GM18502 (cell line): ENCODE measurements around the gene SULT1C3.
A peak's percentile ranks its signal among the peaks of the same experiment; 100 is the strongest.

Source experiments
- ATAC-seq: cut with Tn5 transposase; IDR thresholded peaks from one replicate; pipeline ENCODE4 v1.9.1; 2021; ENCODE audit warnings: mild to moderate bottlenecking; ENCODE audit not compliant: unreplicated experiment, poor library complexity

Gene SULT1C3

DNA sequence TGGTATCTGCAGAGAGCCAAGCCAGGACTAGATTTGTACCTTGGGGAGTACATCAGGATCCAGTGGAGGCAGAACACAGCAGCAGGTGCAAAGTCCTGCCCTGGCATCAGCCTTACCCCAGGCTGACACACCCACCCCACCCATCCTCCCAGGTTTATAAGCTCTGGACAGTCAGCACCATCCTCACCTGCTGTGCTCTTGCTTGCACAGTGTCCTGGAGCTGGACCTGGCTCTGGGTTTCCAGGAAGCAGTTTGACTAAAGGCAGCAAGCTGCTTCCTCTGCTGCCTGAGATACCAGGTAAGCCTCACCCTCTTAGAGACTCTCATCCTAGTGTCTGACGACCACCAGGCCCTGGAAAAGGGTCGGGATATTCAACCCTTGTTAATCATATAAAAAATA lies at the start of gene SULT1C3:
Gene SULT1C3, plus strand, starts transcription at position 183 of the 400 bp plus-strand sequence. CDS start 7,227 bp downstream, outside the sequence.
- ATAC-seq = no peak

DNA sequence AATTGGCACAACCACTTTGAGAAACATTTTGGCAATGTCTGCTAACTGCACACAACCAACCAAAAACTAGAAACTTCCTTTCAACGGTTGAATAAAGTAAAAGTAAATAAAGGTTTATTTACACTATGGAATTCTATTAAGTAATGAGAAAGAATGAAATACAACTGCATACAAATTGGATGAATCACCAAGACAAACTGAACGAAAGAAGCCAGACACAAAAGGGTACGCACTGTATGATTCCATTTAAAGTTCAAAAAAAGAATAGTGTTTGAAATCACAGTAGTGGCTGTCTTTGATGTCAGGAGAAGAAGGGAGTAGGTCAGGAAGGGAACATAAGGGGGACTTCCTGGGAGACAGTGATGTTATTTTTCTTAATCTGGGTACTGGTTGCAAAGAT lies 46.5 kb upstream of the SULT1C3 start:
- no peak for ATAC-seq

DNA sequence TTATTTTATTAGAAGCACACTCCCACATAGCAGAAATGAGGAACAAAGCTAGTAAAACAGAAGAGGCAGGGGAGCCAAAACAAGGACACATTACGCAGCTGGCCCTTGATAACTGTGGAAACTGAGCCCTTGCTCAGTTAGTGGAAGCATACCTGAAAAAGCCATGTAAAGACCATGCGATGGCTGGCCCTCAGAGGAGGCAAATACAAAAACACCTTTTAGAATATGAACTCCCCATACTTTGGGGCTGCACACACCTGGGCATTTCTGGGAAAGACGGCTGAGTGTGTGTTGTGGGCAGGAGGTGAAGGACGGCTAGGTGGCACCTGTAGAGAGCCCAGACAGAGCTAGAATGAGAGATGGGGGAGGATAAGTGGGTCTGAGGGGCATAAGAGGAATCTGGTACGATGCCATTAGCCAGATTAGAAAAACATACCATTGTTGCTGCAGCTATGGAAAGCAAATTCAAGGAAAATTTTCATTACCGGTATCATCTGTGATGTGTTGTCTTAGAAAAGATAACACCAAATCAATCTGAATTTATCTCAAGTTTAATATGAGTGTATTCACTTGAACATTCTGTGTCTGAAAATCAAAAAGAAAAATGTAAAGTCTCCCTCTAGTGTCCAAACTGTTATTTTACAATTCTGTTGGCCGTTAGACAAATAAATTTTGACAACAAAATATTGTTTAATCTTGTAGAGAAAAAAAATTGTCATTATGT lies 45.2 kb upstream of the SULT1C3 start:
- ATAC-seq = no peak

DNA sequence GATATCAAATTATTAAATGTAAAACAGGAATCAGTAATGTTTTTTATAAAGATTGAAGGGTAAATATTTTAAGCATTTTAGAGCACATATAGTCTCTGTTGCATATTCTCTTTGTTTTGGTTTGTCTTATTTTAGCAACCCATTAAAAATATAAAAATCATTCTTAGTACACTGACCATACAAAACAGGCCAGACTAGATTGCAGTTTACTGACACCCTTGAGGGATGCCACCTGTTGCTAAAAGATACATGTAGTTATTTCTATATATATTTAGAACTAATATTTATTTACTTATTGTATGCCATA lies 44.7 kb upstream of the SULT1C3 start:
- no peak for ATAC-seq

DNA sequence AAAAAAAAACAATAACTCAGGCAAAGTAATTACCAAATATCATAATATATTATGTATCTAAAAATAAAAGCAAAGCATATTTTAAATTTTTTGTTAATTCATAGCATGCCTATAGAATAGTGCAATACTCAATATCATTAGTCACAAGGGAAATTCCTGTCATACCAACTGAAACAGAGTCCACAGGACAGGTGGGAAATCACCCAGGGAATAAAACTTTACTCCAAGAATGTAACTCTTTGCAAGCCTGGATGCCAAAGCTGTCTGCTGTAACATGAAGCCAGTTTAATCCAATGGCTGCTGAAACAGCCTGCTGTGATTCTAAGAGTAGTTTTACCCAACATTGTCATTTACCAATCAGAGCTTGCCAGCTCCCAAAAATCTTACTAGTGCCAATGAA lies 40.0 kb upstream of the SULT1C3 start:
- no peak for ATAC-seq

DNA sequence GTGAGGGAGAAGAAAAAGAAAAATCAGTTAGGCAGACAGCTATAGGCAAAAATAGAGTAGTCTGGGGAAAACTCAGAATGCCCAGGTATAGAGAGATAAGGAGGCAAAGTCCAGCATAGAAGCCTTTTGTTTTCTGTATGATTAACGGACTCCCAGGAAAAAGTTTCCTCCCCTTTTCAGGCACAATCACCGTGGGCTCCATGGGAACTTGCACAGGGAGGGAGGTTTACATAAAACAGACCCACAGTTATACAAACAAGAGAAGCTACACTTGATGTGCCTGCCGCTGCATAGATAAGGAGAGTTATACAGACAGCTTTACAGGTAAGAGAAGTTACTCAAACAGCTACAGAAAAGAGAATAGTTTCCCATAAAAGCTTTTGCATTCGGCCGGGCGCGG lies 39.2 kb upstream of the SULT1C3 start:
- ATAC-seq = no peak

DNA sequence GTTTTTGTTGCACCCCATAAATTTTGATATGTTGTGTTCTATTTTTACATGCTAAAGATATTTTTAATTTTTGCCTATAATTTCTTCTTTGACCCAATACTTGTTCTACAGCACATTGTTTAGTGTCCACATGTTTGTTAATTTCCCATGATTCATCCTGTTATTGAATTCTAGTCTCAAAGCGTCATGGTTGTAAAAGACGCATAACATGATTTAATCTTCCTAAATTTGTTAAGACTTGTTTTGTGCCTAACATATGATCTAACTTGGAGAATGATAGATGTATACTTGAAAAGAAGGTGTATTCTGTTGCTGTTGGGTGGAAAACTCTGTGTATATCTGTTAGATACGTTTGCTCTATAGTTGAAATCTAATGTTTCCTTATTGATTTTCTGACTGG lies 27.1 kb upstream of the SULT1C3 start:
- ATAC-seq = no peak

DNA sequence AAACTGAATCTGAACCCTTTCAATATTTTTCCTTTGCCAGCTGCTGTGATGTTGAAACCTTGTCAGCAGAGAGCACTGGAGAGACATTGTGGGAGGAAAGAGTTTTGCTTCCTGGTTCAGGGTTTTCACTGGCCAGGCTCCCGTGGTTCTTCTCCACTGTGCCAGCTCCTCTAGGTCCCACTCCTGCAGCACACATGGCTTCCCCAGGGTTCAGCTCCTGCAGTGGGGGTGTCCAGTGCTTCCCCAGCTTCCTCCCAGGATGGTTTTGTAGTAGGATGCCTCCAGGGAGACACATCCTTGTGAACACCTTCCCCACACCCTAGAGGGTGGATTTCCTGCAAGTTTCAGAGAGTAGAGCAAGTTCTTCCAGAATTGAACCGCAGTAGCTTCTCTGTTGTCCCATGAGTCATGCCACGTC lies 24.0 kb upstream of the SULT1C3 start:
- peak; percentile 47 for ATAC-seq

DNA sequence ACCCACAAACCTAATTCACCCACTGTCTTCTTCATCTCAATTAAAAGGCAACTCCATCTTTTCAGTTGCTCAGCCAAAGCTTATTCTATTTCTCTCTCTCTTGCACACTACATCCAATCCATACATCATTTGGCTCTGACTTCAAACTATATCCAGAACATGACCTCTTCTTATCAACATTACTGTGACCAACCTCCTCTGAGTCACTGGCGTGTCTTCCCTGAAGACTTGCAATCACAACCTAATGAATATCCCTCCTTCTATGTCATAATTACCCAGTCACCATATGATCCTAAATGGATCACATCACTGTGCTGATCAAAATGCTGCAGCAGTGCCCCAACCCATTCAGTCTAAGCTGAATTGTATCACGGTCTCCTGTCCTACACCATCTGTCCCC lies 22.6 kb upstream of the SULT1C3 start:
- ATAC-seq = no peak

DNA sequence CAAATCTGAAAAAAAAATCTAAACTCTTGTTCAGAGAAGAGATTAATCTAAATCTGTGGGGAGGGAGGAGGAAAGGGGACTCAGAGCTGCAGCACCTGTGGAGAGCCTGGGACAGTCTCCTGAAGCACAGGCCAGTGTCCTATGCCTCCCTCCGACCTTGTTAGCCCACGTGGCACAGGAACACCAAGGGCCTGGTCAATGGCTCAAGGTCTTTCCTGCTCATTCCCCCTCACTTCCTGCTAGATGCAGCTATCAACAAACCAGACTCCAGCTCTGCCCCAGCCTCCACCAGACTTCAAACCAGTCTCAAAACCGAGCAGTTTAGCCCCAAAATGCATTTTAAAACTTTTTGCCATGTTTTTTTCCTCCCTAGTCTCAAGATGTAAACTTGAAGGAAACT lies 20.1 kb upstream of the SULT1C3 start:
- no peak for ATAC-seq

DNA sequence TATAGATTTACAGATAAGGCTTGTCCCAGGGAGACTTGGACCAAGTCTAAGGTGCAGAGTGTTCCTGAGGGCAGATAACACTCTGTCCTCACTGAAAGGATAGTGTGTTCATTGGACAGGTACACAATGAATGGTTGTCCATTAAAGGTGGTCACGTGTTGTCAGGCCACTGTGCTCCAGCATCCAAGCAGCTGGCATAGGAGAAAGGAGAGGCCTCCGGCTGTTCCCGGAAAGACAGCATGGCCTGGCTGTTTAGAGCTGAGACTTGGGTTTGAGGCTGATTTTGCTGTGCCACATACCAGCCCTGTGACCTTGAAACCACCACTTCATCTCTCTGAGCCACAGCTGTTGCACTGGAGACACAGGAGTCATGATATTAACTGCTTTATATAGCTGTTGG lies 19.6 kb upstream of the SULT1C3 start:
- no peak for ATAC-seq

DNA sequence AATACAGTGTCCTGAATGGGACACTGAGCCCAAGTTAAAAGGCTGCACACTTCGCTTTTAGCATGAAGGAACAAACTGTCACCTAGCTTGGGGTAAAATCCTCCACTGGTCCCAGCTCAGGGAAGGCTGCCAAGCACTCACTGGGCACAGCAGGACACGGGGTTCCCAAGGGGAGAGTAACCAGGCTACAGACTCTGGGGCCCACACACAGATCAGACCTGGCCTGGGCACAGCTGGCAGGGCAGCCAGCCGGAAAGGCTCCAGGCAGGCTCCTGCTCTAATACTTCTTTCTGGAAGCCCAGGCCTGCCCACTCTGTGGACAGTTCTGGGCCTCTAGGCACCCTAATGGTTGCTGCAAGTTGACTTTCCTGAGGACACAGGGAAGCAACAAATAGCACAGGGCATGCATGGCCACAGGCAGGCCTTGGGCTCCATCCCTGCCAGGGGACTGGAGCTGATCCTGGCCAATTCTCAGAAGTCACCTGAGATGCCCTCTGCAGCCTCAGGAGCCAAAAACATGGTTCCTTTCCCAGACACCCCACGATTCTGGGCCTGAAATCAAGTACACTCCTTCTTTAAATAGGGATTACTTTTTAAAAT lies 18.7 kb upstream of the SULT1C3 start:
- ATAC-seq = no peak

DNA sequence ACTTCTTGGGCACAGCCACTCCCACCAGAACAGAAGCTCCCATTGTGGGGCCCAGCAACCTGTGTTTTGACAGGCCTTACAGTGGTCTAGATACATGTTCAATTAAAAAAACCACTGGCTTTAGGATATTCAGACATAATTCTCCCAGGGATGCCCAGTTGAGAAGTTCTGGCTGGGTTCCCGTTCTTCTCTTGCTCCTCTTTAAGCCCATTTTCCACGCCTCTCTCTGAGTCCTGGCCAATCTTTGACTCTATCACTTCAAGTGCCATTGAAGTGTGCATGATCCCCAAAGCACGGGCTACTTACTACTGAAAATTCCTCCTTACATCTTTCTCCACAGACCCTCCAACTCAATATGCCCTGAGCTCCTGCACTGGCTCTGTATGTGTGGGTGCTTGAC lies 17.5 kb upstream of the SULT1C3 start:
- no peak for ATAC-seq

DNA sequence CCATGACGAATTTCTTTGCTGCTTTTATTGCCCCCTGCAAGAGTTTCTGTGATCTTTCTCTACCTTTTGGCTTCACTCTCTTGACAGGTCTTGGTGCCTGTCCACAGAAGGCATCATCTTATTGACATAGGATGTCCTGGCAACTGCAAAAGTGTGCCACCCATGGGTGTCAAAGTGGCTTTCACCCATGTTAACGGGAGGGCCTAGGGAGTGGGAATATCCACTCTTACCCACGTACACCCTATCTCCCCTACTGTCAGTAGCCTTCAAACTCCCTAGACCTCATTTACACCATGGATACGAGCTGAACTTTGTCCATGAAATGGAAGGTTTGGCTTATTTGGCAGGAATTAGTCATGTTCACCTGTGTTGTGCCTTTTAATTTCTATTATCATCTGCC lies 16.2 kb upstream of the SULT1C3 start:
- ATAC-seq = no peak

DNA sequence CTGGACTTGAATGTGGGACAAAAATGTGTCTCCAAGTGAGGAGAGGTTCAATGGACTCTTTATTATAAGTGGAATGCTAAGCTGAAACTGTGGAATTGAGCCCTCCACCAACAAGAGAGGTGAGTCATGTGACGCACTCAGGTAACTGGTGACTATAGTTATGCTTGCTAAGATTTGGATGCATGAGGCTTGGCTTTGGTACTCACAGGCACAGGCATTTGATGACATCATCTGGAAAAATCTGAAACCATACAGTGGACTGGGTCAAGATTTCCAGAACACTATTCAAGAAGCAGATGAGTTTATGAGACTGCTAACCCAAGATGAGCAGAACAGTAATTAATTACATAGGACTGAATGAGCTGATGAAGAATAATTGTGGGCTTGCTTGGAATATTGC lies 15.7 kb upstream of the SULT1C3 start:
- ATAC-seq = no peak

DNA sequence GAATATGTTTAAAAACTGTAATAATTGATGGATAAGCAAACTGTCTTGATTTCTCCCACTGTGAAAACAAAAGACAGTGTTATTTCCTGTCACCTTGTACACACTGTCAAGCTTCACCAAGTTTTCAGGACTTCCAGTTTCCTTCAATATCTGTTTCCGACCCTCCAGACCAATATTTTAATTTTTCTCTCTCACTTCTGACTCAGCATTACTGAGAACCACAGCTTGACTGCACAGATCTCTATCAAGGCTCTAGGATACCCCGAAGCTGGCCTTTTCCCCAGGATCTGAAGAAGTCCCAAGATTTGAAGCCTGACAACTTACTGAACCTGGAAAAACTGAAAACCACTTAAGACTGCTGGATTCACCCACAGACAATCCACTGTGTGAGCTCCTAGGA lies 13.2 kb upstream of the SULT1C3 start:
- ATAC-seq = no peak

DNA sequence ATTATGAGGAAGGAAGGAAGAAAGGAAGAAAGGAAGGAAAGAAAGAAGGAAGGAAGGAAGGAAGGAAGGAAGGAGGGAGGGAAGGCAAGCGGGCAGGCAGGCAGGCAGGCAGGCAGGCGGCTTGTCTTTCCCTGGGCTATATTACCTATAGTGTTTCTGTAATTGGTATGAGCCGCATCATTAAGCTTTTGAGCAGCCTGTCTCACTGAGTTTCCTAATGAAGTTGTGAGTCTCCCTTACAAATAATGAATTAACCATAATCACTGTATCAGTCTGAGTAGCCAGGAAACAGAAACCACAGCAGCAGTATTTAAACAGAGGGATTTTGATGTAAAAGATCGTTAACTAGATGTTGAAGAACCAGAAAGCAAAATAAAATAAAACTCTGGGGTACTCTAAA lies 11.8 kb upstream of the SULT1C3 start:
- no peak for ATAC-seq

DNA sequence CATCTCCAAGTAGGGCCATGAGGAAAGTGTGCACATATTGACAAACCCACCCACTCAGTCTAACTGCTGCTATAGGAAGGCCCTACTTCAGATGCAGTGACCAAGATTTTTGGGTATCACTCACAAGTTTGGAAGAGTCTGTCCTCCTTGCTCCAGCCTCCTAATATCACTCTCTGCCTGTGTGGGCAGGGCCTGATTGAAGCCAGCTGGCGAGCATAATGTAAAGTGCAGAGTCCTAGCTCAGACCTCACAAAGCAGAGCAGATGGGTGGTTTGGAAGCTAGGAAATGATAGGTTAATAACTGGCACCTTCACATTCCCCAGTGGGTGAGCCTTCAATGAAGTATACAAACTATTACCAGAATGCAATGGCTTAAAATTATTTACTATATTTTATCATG lies 11.2 kb upstream of the SULT1C3 start:
- ATAC-seq = no peak

DNA sequence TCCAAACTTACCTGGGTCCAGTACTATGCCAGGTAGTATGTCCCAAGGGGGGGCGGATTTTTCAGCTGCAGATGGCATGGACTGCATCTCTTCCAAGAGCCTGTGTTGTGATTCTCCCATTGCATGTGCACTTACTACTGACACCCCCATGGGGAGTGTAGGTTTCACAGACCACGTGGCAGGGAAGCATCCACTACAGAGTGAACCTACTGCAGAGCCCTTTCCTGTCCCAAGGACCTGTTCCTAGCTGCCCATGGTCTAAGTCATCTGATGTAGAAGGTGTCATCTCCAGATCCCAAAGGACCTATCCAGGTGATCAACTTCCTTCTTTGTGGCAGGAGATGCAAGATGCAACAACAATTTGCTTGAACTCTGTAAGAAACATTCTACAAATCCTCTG lies 9.9 kb upstream of the SULT1C3 start:
- no peak for ATAC-seq

DNA sequence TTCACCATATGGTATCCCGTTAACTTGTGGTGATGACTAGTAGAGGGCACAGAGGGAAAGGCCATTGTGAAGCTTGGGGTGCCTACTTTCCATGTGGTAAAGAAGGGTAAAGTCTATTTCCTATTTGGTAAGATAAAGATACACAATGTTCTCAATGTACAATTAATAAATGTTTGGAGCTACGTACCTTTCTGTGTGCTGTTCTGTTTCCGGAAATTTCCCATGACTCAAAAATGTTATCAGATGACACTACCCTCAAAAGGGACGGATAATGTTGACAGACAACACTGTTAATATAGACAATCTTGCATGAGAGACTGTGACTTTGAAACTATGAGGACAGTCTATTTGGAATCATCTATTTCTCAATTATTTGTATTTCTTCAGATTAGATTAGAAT lies 4.2 kb upstream of the SULT1C3 start:
- no peak for ATAC-seq

DNA sequence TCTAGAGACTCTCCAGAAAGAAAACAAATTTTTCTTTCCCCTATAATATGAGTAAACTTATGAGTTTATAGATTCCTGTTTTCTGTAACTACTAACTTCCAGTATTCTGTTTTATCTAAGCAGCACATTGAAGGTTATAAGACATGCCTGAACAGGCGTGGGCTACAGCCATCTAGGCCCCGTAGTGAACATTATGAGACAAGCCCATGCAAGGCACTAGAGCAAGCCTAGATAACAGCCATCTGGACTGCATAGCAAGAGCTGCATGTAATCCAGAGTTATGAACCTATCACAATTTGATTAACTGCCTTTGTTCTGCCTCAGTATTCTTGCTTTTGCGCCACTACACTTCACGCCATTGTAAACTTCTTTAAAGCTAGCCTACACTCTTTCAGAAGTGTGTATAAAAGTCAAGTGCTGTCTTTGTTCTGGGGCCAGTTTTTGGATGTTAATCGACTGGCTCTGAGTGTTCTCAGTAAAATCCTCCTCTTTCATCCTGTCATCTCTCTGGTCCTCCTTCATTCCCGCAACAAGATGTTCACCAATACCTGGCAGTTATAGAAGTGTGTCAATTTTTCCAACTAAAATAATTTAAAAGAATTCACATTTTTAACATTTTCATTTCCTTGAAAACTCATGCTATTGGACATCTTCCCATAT lies 3.0 kb upstream of the SULT1C3 start:
- no peak for ATAC-seq

DNA sequence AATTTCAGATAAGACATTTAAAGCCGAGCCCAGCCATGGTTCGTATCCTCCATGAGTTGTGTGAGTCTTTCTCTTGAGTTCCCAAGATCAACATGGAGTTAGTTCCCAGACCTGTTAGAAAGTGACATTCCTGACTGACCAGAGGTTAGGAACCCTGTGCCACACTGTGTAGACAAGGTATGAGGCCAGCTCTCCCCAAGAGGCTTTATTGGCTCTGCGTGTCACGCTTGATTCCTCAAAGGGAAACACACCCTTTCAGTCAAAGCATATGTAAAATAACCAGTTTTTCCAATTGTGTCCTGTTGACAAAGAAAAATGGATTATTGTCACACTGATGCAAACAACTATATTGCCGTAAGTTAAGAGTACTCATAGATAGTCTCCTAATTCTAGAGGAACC lies 1.2 kb downstream of the SULT1C3 start:
- ATAC-seq = no peak
